Umbilical cord (tissue), 2 donors: Measurements from ENCODE around the gene SLC4A4. TPM values are rescaled to one million over a fixed set of nuclear protein-coding genes. Genes with fewer than 3 reads are reported as not detected.

Experiments
- DNase-seq: peaks from one replicate; pipeline ENCODE4 v3.0.0-alpha.2; 2015; ENCODE audit warnings: low spot score
- total RNA-seq: library from RNA; depleted of rRNA; stranded (reverse); fragments of >200 nt; gene quantifications from one replicate; pipeline ENCODE4 v1.2.3, GENCODE V29; 2014; ENCODE audit warnings: low replicate concordance; ENCODE audit not compliant: insufficient read depth

SLC4A4 gene
- total RNA-seq, 1 donor from 2014 or later = 4.3 TPM

DNA sequence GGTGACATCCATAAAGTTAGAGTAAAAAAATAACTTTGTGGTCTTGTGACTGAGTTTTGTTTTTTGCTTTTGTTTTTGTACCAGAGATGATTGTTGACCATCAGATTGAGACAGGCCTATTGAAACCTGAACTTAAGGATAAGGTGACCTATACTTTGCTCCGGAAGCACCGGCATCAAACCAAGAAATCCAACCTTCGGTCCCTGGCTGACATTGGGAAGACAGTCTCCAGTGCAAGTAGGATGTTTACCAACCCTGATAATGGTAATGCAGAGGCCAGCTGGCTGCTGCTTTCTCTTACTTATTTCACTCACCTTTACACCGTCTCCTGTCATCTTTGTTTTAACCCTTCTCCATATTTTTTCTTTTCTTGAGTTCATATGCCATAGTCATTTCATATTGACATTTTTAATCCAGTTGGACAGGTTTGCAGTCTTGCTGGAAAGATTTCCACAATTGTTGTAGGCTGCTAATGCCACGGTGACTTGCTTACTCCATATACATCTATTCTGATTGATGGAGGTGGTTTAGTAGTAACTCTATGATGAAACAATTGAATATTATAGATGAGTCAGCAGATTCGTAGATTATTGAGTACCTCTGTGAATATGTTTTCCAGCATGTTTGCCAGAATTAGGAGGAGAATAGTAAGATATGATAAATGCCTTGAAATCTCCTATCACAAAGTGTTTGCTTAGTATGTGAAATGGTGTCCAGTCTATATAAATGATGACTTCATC, 18.3 kb downstream of the SLC4A4 start:
- DNase-seq = no peak

- no peak for DNase-seq
Observed at GRCh38 chr4:71360844-71361243, 22.0 kb downstream of the SLC4A4 start.

- no peak for DNase-seq
Observed at GRCh38 chr4:71361476-71361875, 22.7 kb downstream of the SLC4A4 start.

DNA sequence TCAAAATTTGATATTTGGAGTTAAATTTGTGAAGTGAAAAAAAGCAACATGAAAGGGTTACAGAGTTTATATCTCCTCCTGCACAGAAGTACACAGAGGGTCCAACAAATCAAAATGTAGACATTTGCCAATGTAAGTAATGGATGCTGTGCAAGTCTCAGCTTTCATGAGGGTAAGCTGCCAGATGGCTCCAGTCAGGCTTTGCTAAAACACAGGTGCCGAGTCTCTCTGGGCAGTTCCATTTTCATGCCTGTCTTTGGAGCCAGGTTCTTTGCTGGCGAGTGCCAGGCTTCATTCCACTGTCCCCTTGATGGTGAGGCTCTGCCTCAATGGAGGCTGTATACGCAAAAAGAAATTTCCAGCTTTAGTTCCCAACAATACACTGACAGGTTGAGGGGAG, 27.9 kb downstream of the SLC4A4 start:
- DNase-seq = no peak

GRCh38 chr4:71367546-71367945, 28.7 kb downstream of the SLC4A4 start:
- DNase-seq = no peak

DNA sequence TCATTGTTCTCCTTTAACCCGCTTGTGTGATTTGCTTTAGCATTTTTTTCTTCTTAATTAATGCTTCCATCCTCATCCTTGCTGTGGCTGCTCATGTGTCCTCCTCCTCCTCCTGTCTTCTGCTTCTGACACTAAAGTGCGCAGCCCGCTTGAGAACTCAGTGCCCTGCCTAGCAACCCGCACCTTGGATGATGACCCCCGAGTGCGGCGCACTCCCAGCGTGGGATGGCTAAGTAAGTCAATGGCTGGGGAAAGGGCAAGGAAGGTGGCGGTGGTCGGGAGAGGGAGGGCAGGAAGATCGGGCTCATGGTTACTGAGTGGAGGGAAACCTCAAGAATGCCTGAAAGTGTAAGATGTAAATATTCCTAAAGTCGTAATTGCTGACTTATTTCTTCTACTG, 30.1 kb downstream of the SLC4A4 start:
- no peak for DNase-seq

DNA sequence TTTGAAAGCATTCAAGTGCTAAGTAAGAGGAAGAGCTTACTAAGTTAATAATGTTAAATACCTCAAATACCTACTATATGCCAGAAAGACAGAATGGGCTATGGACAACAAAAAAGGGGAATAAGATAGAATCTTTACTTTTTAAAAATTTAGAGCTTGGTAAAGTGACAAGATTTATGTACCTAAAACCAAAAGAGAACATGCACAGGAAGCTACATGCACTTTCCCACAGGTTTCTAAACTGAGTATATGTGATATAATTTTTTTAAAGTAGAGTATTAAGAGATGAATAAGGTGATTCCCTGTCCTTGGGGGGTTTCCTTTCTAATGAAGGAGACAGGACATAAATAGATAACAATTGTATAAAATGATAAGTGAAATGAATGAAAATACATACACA, 30.7 kb downstream of the SLC4A4 start:
- no peak for DNase-seq

DNA sequence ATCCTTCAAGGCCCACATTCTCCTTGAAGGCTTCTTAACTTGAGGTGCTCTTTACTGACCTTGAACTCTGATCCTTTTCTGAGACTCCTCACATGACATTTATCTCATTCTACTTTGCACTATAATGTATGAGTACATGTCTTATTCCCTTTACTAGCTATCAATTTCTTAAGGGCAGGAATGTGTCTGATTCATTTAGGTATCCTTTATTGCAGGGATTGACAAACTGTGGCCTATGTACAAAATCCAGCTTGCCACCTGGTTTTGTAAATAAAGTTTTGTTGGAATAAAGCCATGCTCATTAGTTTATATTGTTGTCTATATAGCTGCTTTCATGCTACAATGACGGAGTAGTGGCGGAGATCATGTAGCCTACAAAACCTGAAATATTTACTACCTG, 36.7 kb downstream of the SLC4A4 start:
- no peak for DNase-seq

DNA sequence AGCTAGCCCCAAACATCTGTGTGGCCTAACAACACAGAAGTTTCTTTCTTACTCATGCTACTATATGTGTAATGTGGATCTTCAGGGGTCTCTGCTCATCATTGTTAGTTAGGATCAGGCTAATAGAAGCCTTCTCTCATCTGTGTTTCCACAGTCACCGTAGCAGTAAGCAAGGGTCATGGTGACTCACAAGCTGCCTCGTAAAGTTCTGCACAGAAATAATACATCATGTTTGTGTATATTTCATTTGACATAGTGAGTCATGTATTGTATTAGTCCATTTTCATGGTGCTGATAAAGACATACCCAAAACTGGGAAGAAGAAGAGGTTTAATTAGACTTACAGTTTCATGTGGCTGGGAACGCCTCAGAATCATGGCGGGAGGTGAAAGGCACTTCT, 38.7 kb downstream of the SLC4A4 start:
- DNase-seq = no peak

- no peak for DNase-seq
Observed at GRCh38 chr4:71379126-71379525, 40.3 kb downstream of the SLC4A4 start.

- peak; percentile 47 for DNase-seq
Observed at GRCh38 chr4:71380788-71381187, 42.0 kb downstream of the SLC4A4 start.

DNA sequence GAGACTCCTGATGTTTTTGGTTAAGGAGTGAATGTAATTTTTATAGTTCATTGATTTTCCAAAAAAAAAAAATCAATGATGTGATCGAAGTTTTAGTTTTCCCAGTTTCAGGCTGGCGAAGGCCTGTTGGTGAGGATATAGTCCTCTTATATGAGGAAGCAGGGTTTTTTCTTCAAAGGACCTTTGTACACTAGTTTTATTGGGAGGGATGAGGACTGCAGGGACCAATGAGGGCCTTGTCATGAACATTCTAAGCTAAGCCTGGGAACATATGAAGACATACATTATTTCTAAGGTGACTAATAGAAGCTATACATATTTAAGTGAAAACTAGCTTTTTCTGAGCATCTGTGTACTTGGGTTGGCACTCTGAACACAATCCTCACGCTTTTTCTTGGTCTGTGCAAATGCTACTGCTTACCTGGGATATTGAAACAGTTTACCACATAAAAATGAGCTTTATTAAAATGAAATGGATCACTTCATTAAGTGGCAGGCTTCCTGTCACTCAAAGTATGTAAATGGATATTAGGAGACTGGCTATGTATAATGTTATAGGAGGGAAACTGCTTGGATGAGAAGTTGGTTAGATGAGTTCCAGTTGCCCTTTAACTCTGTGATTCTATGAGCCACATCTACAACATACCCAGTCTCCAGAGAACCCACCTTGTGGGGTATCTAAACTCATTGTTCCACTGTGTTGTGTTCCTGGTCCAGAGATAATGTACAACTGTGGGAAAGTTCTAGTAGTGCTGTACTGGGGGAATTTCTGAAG, 43.5 kb downstream of the SLC4A4 start:
- DNase-seq = no peak

DNA sequence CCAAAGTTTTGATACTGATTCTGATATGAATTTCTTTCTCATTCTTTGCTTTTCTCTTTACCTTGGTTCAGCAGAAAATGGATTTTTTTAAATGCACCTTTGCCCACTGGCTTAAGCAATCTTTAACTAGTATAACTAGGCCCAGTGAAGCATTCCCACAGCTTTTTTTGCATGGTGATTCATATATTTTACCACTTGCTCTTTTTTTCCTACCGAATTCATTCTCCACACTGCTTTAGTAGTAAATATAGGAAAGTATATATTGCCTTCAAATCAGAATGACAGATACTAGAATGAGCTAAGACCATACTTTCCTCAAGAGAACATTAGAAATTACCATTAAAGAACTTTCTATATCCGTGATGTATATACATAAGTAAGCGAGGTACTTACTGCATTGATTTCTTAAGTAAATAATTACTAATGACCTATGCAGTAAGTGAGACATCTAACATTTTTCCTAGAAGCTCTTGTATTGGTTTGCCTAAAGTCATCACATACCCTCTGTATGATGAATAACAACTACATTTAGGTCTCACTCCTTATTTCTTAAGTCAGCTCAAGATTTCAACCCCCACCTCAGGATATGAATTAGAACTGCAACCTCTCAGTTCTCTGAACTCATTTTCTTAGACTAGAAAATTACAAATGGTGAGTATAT, 44.2 kb downstream of the SLC4A4 start:
- DNase-seq = no peak

GRCh38 chr4:71383984-71384383, 45.2 kb downstream of the SLC4A4 start:
- no peak for DNase-seq

DNA sequence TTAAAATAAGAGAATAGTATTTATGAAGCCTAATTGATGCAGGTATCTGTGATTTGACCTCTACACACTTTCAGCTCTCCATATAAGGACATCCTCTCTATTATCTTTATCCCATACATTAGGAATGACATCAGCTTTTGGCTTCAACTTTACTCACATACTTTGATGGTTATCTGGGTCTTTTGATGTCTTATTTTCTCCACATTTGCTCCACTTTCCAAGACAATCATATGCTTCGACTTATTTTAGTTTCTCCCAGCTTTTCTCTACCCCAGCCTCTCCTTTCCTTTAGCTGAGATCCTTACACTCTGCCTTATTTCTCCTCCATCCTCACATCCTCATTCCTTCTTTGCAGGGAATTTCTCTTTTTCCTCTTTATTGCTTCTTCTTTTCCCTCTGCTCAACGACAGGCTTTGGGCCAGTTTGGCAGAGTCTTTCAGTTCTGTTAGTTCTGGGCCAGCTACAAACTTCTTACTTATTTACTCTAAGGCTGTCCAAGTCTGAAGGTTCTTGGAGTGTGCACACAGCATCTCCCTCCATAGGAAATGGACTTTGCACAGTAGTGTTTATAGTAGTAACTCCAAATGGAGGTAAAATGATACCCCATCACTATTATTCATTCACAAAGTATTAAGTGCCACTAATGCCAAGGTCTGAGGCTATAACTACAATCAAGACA, 50.5 kb downstream of the SLC4A4 start:
- DNase-seq = peak; percentile 77

- no peak for DNase-seq
Observed at GRCh38 chr4:71392109-71392508, 53.3 kb downstream of the SLC4A4 start.

DNA sequence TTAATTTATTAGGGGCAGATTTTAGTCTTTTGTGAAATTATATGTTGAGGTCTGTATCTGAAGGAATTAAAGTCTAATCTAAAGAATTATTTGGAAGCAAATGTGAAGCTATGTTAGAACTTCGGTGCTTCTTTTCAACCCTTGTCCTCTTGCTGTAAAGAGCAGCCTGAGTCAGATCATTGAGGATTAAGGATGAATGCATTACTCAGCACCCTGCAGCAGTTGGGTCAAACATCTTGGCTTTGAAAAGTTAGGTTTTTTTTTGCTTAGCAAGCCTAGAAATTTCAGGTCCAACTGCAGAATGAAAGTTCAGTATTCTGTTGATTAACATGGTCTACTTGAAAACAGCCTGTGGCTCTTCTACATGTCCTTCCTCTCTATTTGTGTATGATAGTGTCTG, 57.6 kb downstream of the SLC4A4 start:
- peak; percentile 83 for DNase-seq

GRCh38 chr4:71400810-71401209, 62.0 kb downstream of the SLC4A4 start:
- no peak for DNase-seq

- no peak for DNase-seq
Observed at GRCh38 chr4:71402616-71403015, 63.8 kb downstream of the SLC4A4 start.

GRCh38 chr4:71404049-71404448, 65.2 kb downstream of the SLC4A4 start:
- DNase-seq = no peak

GRCh38 chr4:71405791-71406190, 67.0 kb downstream of the SLC4A4 start:
- DNase-seq = no peak

- DNase-seq = no peak
Observed at GRCh38 chr4:71406459-71406963, 67.7 kb downstream of the SLC4A4 start.
